HG03460 (cell line): ENCODE results near the gene TBCD.
A peak's percentile ranks its signal among the peaks of the same experiment; 100 is the strongest.
"Not testable (repeated sequence)": the region's sequence is repeated elsewhere in the genome, so short reads cannot be mapped to it uniquely, and the experiment has no call there.

Experiments
- ATAC-seq: cut with Tn5 transposase; IDR thresholded peaks from one replicate; pipeline ENCODE4 v1.9.1; 2021; ENCODE audit not compliant: unreplicated experiment

The TBCD gene

GRCh38 chr17:82967268-82968032 lies 215.6 kb downstream of the TBCD start:
- ATAC-seq = no peak

- not testable (repeated sequence) for ATAC-seq
These were observed 216.4 kb downstream of the TBCD start for GRCh38 chr17:82968033-82968841.

- ATAC-seq = no peak
These were observed 218.2 kb downstream of the TBCD start for GRCh38 chr17:82970067-82970466.

- ATAC-seq = no peak
These were observed 219.1 kb downstream of the TBCD start for GRCh38 chr17:82970818-82971590.

DNA sequence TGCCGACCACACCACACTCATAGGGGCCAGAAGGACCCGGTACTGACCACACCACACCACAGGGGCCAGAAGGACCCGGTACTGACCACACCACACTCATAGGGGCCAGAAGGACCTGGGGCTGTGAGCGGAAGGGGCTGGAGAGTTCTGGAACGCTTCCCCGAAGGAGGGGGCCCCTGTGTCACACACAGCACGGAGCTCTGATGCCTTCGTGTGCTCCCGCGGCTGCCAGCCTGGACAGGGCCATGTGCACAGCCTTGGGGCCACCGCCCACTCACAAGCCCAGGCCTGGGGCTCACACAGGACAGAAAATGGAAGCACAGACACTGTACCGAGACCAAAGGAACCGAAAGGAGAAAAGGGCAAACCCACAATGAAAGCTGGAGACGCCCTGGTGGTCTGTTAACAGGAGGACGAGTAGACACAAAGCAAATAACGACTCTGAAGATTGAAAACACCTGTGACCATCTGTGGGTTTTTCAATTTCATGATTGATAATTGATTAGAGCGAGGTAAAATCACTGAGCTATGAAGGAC lies 221.0 kb downstream of the TBCD start:
- ATAC-seq = no peak

DNA sequence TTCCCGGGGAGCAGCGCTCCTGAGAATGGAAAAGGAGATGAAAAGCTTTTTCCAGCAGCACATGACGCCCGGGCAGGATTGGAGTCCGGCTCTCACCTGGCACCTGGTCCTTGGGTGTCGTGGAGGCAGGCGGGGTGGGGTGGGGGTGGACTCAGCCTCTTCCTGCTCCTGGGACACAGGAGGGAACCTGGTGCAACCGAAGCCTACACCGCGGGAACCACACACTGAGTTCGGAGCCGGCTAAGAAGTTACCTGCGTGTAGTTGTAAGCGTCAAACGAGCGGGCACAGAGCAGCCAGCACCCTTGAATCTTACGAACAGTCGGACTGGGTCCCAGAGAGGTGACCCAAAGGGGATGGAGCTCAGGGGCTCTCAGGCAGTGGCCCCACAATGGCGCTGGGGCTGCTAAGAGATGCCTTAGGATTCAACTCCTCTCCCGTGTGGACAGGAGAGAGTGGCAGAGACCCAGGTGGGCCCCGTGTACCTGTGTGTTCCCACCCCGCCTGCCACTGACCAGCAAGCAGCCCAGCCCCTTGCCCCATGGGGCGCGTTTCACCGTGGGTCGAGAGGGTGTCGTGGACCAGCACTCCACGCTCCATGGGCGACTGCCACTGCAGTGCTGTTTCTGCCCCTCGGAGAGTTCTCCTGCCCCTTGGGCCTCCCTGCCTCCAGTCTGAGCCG lies 221.7 kb downstream of the TBCD start:
- no peak for ATAC-seq

DNA sequence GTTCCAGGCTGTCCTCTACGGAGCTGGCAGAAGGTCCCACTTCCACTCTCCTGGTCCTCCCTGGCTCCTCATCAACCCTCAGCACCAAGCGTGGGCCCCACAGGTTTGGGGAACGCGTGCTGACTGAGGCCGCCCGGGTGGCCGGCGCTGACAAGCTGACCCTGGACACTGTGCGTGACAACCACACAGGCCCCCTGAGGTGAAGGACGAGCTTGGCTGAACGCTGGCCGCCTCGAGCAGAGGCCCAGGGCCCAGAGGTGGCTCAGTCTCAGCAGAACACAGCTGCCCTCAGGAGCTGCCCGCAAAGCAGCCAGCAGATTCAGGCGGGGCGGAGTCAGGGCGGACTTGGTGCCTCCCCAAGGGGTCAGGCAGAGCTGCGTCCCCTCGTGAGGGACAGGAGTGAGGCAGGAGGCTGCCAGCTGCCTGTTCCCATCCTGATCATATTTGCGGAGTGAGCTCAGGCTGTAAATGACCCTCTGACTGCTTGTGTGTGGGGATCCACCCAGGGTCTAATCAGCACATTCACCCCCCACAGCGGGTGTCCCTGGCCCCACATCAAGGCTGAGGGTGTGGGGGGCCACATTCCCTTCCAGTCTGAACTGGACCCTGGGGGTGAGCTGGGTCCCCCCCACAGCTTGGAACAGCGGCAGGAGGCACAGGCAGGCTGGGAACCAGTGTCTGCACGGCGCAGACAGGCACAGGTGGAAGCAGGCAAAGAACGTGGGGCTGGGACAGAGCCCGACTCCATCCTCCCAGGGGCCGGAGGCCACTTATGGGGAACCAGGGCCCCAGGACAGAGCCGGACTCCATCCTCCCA lies 222.5 kb downstream of the TBCD start:
- ATAC-seq = no peak

DNA sequence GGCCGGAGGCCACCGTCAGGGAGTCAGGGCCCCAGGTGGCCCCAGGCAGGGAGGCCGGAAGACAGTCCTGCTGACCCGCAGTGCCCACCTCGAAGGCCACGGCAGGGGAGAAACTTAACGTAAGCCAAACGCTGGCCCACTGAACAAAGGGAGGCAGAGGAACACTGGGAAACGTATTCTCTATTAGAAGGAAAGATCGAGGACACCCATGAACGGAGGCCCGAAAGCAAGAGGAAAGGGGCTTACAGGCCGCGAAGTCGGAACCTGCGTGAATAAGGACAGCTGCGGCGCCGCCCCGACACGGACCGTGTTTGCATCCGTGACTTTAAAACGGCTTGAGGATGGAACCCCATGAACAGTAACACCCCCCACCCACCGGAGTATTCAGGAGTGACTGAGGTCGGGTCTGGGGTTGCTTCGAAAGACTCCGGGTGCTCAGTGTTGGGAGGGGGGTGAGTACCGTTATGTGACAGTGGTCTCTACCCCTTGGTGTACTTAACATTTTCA lies 225.2 kb downstream of the TBCD start:
- ATAC-seq = no peak

DNA sequence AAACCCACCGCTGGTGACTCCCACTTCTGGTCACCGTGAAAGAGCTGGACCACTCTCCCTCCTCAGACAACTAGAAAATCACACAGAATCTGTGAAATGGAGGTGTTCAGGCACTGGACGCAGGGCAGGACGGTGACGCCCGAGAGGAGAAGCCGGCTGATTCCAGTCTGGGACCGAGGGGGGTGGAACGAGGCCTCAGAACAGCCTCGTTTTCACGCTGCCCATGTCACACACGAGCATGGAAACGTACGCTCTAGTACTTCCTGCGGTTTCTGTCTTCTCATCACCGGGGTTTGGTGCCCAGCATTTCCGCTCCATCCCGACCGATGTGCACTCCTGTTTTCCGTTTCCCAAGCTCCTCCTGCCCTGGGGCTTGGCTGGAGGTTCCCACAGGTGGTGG lies 225.7 kb downstream of the TBCD start:
- no peak for ATAC-seq

DNA sequence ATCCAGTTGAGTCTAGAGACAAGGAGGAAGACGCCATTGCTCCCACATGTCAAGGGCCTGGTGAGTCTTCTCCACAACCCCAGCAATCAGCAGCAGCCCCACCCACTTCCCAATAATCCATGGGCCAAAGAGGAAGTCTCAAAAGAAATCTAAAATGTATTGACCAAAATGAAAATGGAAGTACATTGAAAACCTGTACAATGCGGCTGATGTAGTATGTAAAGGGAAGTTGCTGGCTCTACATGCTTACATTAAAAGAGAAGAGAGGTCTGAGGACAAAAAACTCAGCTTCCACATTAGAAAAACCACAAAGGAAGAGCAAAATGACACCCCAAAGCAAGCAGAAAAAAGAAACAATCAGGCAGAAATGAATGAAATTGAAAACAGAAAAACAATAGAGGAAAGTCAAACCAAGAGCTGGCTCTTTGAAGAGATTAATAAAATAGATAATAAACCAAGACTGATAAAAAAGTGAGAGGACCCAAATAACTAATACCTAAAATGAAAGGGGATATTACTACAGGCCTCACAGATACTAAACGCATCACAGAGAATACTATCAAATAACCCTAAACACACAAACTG lies 227.0 kb downstream of the TBCD start:
- no peak for ATAC-seq

DNA sequence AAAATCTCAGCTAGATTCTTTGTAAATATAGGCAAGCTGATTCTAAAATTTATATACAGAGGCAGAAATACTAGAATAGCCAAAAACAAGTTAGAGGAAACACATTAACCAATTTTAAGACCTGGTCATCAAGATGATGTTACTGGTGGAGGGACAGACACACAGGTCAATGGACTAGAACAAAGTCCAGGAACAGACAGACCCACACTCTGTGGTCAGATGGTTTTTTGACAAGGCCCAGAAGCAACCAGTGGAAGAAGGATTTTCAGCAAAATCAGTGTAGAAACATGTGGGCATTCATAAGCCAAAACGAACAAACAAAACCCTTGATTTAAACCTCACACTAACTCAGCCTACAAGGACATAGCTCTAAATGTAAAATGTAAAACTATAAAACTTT lies 227.9 kb downstream of the TBCD start:
- ATAC-seq = no peak

- no peak for ATAC-seq
These were observed 228.8 kb downstream of the TBCD start for GRCh38 chr17:82980632-82981031.

DNA sequence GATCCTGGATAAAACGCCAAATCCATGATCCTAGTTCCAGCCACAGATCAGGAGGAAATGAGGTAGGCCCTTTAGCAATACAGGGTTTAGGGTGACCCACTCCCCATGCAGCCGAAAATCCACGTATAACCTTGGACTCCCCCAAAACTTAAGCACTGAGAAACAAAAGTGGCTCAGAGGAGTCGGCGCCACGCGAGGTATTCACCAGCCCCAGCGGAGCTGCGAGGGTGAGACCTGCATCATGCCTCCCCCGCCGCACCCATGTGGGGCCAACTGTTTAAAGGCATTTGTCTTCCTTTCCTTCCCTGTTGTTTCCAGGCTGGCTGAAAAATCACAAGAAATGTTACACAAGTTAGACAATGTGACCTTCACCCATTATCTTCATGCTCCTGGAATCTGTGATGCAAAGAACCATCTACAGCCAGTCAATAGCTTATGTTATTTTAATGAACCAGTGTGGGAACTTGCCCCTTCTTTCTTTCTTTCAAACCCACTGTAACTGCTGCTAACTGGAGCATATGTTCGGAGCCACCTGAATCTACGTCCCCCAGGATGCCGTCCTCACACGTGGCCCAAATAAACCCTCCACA lies 229.4 kb downstream of the TBCD start:
- no peak for ATAC-seq

GRCh38 chr17:82983510-82984248 lies 231.8 kb downstream of the TBCD start:
- ATAC-seq = no peak

- not testable (repeated sequence) for ATAC-seq
These were observed 232.4 kb downstream of the TBCD start for GRCh38 chr17:82984249-82984617.

DNA sequence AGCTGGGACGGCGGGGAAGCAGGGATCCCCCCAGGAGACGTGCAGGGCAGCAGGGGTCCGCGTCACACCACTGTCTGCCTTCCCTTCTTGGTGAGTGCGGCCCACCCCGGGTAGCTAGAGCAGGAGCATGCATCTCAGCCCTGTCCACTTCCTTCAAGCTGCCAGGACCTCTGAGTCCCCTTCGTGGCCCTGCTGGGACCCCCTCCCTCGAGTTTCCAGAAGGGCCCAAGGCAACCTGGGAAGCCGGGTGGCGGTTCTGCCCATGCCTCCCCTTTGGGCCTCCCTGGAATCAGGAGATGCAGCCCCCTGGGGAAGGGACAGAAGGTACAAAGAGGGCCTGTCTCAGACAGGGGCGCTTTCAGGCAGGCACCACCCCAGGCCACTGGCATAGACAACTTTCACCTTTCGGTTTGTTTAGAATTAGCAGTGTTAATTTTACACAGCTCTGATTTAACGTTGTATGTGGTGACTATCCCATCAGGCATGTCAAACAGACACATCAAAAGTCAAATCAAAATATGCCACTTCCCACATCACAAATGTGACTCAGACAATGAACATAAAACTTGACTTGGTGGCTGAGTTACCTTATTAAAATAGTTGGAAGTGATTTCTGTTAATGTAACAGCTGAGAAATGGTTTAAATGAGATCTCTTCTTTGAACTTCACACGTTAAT lies 233.0 kb downstream of the TBCD start:
- ATAC-seq = no peak

- no peak for ATAC-seq
These were observed 233.6 kb downstream of the TBCD start for GRCh38 chr17:82985428-82985805.

- ATAC-seq = peak; percentile 59
These were observed 234.1 kb downstream of the TBCD start for GRCh38 chr17:82985973-82986372.
